ENCODE results near the gene FOXB1.
A peak's percentile ranks its signal among the peaks of the same experiment; 100 is the strongest.

Gene FOXB1

GRCh38 chr15:60006203-60006862, 2.2 kb downstream of the FOXB1 start:
- in situ Hi-C loops (cut with MboI; ENCODE audit: low pct_unique_long_range_greater_than_20kb, low sequenced_read_pairs, unreplicated experiment) = no loop called here
- no peak for TF ChIP-seq CTCF (IDR thresholded peaks at IDR 0.05; ENCODE audit: extremely low read depth, insufficient read depth, missing control alignments)
- DNase-seq (ENCODE audit: low spot score) = peak; percentile 62

DNA sequence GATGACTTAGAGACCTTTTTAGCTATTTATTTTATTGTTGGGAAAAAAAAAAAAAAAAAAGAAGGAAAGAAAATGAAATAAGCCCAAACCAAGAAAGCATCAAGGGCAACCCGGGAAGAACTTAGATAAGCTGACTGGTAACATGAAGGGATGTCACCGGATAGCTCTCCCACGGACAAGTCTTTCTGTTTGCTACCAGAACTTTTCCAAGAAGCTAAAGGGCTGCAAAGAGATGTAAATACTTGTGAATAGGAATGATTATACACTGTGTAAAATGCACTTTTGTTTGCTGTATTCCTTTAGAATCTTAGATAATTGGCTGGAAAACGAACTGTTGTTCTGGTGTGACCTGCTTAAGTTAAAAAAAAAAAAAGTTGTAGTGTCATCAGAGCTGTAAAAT, 2.8 kb downstream of the FOXB1 start:
- DNase-seq (ENCODE audit: low spot score) = no peak
- TF ChIP-seq CTCF (IDR thresholded peaks at IDR 0.05; ENCODE audit: extremely low read depth, insufficient read depth, missing control alignments) = no peak
- in situ Hi-C loops (cut with MboI; ENCODE audit: low pct_unique_long_range_greater_than_20kb, low sequenced_read_pairs, unreplicated experiment) = no loop called here

- in situ Hi-C loops (cut with MboI; ENCODE audit: low pct_unique_long_range_greater_than_20kb, low sequenced_read_pairs, unreplicated experiment) = no loop called here
These were observed 5.2 kb downstream of the FOXB1 start for GRCh38 chr15:60009124-60009960.

DNA sequence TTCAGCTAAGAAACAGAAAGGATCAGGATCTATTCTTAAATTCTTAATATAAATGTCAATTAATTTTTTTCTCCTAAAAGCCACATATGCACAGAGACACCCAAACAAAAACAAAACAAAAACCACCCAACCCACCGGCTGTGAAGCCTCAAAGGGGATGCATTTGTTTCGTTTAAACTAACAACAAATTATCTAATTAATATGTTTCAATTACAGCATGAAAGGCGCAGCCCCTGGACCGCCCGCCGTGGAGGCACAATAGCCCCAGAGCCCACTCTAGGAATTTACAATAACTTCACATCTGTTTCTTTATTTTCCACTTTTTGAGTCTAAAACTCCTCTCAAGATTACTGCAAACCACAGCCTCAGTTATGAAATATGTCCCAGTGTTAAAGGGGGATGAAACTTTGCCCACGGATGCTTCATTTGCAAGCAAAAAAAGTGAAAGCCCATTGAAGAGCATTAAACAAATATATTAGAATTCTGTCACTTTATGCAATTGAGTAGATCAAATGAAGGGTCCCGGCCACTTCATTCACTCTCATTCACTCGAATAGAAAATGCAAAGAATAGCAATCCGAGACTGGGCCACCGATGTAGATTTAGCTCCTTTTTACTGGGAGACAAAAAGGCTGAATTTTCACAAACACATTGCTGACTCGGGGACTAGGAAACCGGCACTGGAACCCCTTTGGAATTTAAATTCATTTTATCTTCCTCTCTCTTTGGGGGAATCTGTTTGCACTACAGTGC, 6.0 kb downstream of the FOXB1 start:
- no peak for DNase-seq (ENCODE audit: low spot score)
- TF ChIP-seq CTCF (IDR thresholded peaks at IDR 0.05; ENCODE audit: extremely low read depth, insufficient read depth, missing control alignments) = no peak
- in situ Hi-C loops (cut with MboI; ENCODE audit: low pct_unique_long_range_greater_than_20kb, low sequenced_read_pairs, unreplicated experiment) = no loop called here

More at GRCh38 chr15:60009124-60009960, 5.2 kb downstream of the FOXB1 start:
- TF ChIP-seq CTCF (IDR thresholded peaks at IDR 0.05; ENCODE audit: extremely low read depth, insufficient read depth, missing control alignments) = no peak
- DNase-seq (ENCODE audit: low spot score) = no peak

GRCh38 chr15:60010858-60011257, 6.7 kb downstream of the FOXB1 start:
- in situ Hi-C loops (cut with MboI; ENCODE audit: low pct_unique_long_range_greater_than_20kb, low sequenced_read_pairs, unreplicated experiment) = no loop called here
- no peak for DNase-seq (ENCODE audit: low spot score)
- no peak for TF ChIP-seq CTCF (IDR thresholded peaks at IDR 0.05; ENCODE audit: extremely low read depth, insufficient read depth, missing control alignments)

GRCh38 chr15:60012695-60013094, 8.6 kb downstream of the FOXB1 start:
- no peak for DNase-seq (ENCODE audit: low spot score)
- TF ChIP-seq CTCF (IDR thresholded peaks at IDR 0.05; ENCODE audit: extremely low read depth, insufficient read depth, missing control alignments) = no peak
- in situ Hi-C loops (cut with MboI; ENCODE audit: low pct_unique_long_range_greater_than_20kb, low sequenced_read_pairs, unreplicated experiment) = no loop called here
